BJ (cell line): ENCODE results near the gene IZUMO4. TPM values are rescaled to one million over a fixed set of nuclear protein-coding genes. Genes with fewer than 3 reads are reported as not detected.

ENCODE experiments used
- CTCF ChIA-PET: fragments of 350-600 bp; formaldehyde crosslinking; extraction: SDS; loops from one replicate; lab custom pipeline; 2021; ENCODE audit warnings: antibody characterized with exemption, inconsistent platforms; lab: Yijun Ruan, JAX
- POLR2A ChIA-PET: fragments of 300-600 bp; sonication (Branson Sonifier 250); formaldehyde crosslinking; extraction: SDS; loops from one replicate; lab custom pipeline; 2021; ENCODE audit warnings: antibody characterized with exemption; lab: Charles Lee
- DNase-seq: peaks from one replicate; pipeline ENCODE4 v3.0.0-alpha.2; 2011; ENCODE audit warnings: low read depth
- H3K27me3 ChIP-seq: 2 replicates; pipeline ENCODE4 v1.6.0; 2011; ENCODE audit warnings: low read length; ENCODE audit not compliant: control insufficient read depth, insufficient read depth
- H3K36me3 ChIP-seq: 2 replicates; pipeline ENCODE4 v1.5.1; 2011; ENCODE audit warnings: low read length; ENCODE audit not compliant: control insufficient read depth, insufficient read depth
- H3K4me3 ChIP-seq: 2 replicates; pipeline ENCODE4 v1.5.1; 2011; ENCODE audit warnings: low read depth, mild to moderate bottlenecking, control low read depth, low read length
- CTCF ChIP-seq: IDR thresholded peaks from 2 replicates; pipeline ENCODE4 v1.5.1; 2011; ENCODE audit warnings: low read depth, mild to moderate bottlenecking, control low read depth, inconsistent platforms, low read length, moderate library complexity; ENCODE audit not compliant: insufficient read depth
- polyA plus RNA-seq: library from polyadenylated mRNA; depleted of rRNA; stranded (reverse); fragments of >200 nt; gene quantifications from 2 replicates; pipeline ENCODE4 v1.2.3, GENCODE V29; 2011

IZUMO4 gene
- polyA plus RNA-seq, 1 experiment, result 1.3 TPM

- TF ChIP-seq CTCF, result no peak
- no peak for DNase-seq
- Histone ChIP-seq H3K4me3 (no peak overlapping the region), H3K36me3 (no peaks in the 10 kb centered on the region), H3K27me3 (no peaks in the 10 kb centered on the region)
- CTCF ChIA-PET, result interaction anchor here (1.0 to 1.1 kb wide), 2 partner anchors 9 to 54 kb away, joined by 3 read pairs; no protein-coding TSS in a partner anchor
- POLR2A ChIA-PET, result no interaction called here
These were observed 39.9 kb upstream of the IZUMO4 start for GRCh38 chr19:2056837-2057192.

GRCh38 chr19:2057484-2058469 lies 38.9 kb upstream of the IZUMO4 start:
- Histone ChIP-seq H3K36me3 (no peaks in the 10 kb centered on the region), H3K27me3 (no peaks in the 10 kb centered on the region), H3K4me3 (no peak overlapping the region)
- DNase-seq, result no peak
- CTCF ChIA-PET, result interaction anchor here (2.7 kb wide), 1 partner anchor 38 kb away, joined by 8 read pairs; no protein-coding TSS in a partner anchor
- POLR2A ChIA-PET, result no interaction called here
- no peak for TF ChIP-seq CTCF

DNA sequence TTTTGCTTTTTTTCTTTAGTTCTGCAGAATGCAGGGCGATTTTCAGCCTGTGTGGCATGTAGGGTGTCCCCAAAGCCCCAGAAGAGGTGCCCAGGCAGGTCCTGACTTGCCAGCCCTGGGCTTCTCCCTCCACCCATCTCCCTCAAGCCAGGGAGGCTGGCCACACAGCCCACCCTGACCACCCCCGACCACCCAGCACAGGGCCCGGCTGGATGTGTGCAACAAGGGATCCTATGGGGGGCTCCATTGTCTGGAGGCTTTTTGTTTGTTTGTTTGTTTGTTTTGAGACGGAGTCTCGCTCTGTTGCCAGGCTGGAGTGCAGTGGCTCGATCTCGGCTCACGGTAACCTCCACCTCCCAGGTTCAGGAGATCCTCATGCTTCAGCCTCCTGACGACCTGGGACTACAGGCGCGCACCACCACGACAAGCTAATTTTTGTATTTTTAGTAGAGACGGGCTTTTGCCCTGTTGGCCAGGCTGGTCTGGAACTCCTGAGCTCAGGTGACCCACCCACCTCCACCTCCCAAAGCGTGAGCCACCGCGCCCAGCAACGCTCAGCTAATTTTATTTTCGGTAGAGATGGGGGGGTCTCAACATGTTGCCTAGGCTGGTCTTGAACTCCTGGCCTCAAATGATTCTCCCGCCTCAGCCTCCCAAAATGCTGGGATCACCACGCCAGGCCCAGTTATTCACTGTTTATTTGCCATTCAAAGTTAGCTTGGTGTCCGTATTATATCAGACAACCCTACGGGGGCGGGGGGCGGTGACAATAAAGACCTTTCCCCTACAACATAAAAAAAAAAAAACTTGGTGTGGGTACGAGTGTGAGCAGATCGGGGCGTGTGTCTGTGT lies 37.9 kb upstream of the IZUMO4 start:
- TF ChIP-seq CTCF, result no peak
- CTCF ChIA-PET, result interaction anchor here (0.6 to 2.7 kb wide), 2 partner anchors 39 to 42 kb away, joined by 3 to 8 read pairs; no protein-coding TSS in a partner anchor
- no peaks in the 10 kb centered on the region for H3K27me3 ChIP-seq
- H3K36me3 ChIP-seq, result no peaks in the 10 kb centered on the region
- POLR2A ChIA-PET, result no interaction called here
- H3K4me3 ChIP-seq, result no peak overlapping the region
- DNase-seq, result no peak

DNA sequence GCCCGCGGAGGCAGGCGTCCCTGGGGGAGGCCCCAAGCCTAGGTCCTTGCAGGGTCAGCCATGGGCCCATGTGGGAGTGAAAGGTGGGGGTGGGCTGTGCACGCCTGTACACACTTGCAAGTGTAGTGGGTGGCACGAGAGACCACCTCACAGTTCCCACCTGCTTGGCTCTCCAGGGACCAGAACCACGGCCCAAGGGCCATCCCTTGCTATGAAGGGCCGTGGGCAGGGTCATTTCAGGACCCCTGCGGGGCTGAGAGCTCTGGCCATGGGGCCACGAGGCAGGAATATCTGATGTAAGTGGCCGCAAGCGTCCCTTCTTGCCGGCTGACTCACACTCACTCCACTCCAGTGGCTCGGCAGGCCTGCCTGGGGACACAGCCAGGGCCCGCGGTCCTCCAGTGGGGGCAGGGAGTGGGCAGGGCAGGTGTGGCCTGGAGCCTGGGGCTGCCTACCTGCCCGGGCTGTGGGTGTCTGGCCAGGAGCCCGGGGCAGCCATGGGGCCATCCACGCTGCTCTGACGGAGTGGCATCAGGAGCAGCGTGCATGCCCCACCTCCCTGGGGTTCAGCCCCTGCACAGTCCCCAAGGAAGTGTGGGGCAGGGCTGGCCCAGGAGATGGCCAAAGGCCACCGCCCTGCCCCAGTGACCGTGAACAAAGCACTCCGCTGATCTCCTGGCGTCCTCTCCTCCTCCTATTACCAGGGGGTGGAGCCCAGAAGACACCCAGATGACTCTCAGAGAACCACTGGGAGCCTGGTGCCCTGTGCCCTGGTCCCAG lies 37.1 kb upstream of the IZUMO4 start:
- POLR2A ChIA-PET, result no interaction called here
- H3K4me3 ChIP-seq, result no peak overlapping the region
- CTCF ChIA-PET, result interaction anchor here (0.6 to 2.7 kb wide), 2 partner anchors 40 to 42 kb away, joined by 3 to 8 read pairs; no protein-coding TSS in a partner anchor

More for the DNA sequence above, 37.1 kb upstream of the IZUMO4 start:
- Histone ChIP-seq H3K36me3 (no peaks in the 10 kb centered on the region), H3K27me3 (no peaks in the 10 kb centered on the region)
- DNase-seq, result no peak
- TF ChIP-seq CTCF, result no peak
